HEK293 (cell line): ENCODE measurements around the gene CFAP119.

Source experiments
- ZBTB7A ChIP-seq: fragments of 450-650 bp; formaldehyde crosslinking; IDR thresholded peaks from 2 replicates; pipeline ENCODE4 v1.5.1; 2016; ENCODE audit warnings: low read depth, missing biosample characterization, missing genetic modification characterization
- ZNF138 ChIP-seq: fragments of 450-650 bp; formaldehyde crosslinking; IDR thresholded peaks from 2 replicates; pipeline ENCODE4 v1.5.1; 2016; ENCODE audit warnings: missing biosample characterization, missing genetic modification characterization, borderline replicate concordance
- ZNF274 ChIP-seq, 2 experiments: fragments of 200-500 bp in 1 of 2; fragments of 450-650 bp in 1 of 2; sonication (Bioruptor generic) in 1 of 2; formaldehyde crosslinking in 1 of 2; IDR thresholded peaks; 2 replicates each; pipeline versions ENCODE4 v1.5.1 to v1.6.1; 2014 to 2016; ENCODE audit warnings: borderline replicate concordance in 1 of 2, inconsistent platforms in 1 of 2, low read length in 1 of 2, missing biosample characterization in 1 of 2, missing genetic modification characterization in 1 of 2
- ZNF350 ChIP-seq: fragments of 450-650 bp; formaldehyde crosslinking; IDR thresholded peaks from 2 replicates; pipeline ENCODE4 v1.5.0; 2017; ENCODE audit warnings: missing biosample characterization, mild to moderate bottlenecking, missing genetic modification characterization
- ZNF426 ChIP-seq: fragments of 450-650 bp; formaldehyde crosslinking; IDR thresholded peaks from 2 replicates; pipeline ENCODE4 v1.5.1; 2017; ENCODE audit warnings: missing biosample characterization, missing genetic modification characterization, mild to moderate bottlenecking, inconsistent platforms, moderate library complexity
- ZNF792 ChIP-seq: fragments of 450-650 bp; formaldehyde crosslinking; IDR thresholded peaks from 2 replicates; pipeline ENCODE4 v1.5.1; 2016; ENCODE audit warnings: missing biosample characterization, missing genetic modification characterization
- TF ChIP-seq, protein P1 (sequence below): fragments of 450-650 bp; formaldehyde crosslinking; IDR thresholded peaks from 2 replicates; pipeline ENCODE4 v1.5.1; 2016; ENCODE audit warnings: missing biosample characterization, missing genetic modification characterization
- TF ChIP-seq, protein P2 (sequence below): fragments of 450-650 bp; formaldehyde crosslinking; IDR thresholded peaks from 2 replicates; pipeline ENCODE4 v1.5.1; 2016; ENCODE audit warnings: missing biosample characterization, missing genetic modification characterization
- TF ChIP-seq, protein P3 (sequence below): fragments of 450-650 bp; formaldehyde crosslinking; IDR thresholded peaks from 2 replicates; pipeline ENCODE4 v1.5.1; 2016; ENCODE audit warnings: missing biosample characterization, missing genetic modification characterization

- TF ChIP-seq, protein P1, sequence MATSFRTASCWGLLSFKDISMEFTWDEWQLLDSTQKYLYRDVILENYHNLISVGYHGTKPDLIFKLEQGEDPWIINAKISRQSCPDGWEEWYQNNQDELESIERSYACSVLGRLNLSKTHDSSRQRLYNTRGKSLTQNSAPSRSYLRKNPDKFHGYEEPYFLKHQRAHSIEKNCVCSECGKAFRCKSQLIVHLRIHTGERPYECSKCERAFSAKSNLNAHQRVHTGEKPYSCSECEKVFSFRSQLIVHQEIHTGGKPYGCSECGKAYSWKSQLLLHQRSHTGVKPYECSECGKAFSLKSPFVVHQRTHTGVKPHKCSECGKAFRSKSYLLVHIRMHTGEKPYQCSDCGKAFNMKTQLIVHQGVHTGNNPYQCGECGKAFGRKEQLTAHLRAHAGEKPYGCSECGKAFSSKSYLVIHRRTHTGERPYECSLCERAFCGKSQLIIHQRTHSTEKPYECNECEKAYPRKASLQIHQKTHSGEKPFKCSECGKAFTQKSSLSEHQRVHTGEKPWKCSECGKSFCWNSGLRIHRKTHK (tag by site-specific recombination) = no peak
- TF ChIP-seq, protein P2, sequence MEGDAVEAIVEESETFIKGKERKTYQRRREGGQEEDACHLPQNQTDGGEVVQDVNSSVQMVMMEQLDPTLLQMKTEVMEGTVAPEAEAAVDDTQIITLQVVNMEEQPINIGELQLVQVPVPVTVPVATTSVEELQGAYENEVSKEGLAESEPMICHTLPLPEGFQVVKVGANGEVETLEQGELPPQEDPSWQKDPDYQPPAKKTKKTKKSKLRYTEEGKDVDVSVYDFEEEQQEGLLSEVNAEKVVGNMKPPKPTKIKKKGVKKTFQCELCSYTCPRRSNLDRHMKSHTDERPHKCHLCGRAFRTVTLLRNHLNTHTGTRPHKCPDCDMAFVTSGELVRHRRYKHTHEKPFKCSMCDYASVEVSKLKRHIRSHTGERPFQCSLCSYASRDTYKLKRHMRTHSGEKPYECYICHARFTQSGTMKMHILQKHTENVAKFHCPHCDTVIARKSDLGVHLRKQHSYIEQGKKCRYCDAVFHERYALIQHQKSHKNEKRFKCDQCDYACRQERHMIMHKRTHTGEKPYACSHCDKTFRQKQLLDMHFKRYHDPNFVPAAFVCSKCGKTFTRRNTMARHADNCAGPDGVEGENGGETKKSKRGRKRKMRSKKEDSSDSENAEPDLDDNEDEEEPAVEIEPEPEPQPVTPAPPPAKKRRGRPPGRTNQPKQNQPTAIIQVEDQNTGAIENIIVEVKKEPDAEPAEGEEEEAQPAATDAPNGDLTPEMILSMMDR (tag by site-specific recombination) = no peak
- no peak for TF ChIP-seq ZNF792 (tag by site-specific recombination)
- no peak for TF ChIP-seq ZNF350 (tag by site-specific recombination)
- no peak for TF ChIP-seq ZNF274 (IDR thresholded peaks at IDR 0.05; ENCODE audit: low read length)
- no peak for TF ChIP-seq ZNF274 (tag by site-specific recombination; IDR thresholded peaks at IDR 0.05; ENCODE audit: borderline replicate concordance)
- TF ChIP-seq ZNF138 = no peak
- TF ChIP-seq ZBTB7A = no peak
- TF ChIP-seq ZNF426 (tag by site-specific recombination) = no peak
- TF ChIP-seq, protein P3, sequence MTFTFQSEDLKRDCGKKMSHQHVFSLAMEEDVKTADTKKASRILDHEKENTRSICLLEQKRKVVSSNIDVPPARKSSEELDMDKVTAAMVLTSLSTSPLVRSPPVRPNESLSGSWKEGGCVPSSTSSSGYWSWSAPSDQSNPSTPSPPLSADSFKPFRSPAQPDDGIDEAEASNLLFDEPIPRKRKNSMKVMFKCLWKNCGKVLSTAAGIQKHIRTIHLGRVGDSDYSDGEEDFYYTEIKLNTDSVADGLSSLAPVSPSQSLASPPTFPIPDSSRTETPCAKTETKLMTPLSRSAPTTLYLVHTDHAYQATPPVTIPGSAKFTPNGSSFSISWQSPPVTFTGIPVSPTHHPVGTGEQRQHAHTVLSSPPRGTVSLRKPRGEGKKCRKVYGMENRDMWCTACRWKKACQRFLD (tag by site-specific recombination) = no peak
These were observed 33.5 kb downstream of the CFAP119 start for GRCh38 chr16:30728321-30728720.
